Esophagus mucosa (tissue), 1 donor: ENCODE measurements around the gene ARNT2. TPM values are rescaled to one million over a fixed set of nuclear protein-coding genes. Genes with fewer than 3 reads are reported as not detected.

Source experiments
- ATAC-seq: fragments of 200-7000 bp; cut with Tn5 transposase; one replicate; pipeline ENCODE4 v1.9.1; 2020
- total RNA-seq: library from RNA; stranded (reverse); gene quantifications from one replicate; pipeline ENCODE4 v1.2.4, GENCODE V29; 2023
- donor health status: DM: yes; HTN: yes; CAD: no.

ARNT2 gene
- total RNA-seq, 1 donor from 2014 or later = 0.64 TPM

DNA sequence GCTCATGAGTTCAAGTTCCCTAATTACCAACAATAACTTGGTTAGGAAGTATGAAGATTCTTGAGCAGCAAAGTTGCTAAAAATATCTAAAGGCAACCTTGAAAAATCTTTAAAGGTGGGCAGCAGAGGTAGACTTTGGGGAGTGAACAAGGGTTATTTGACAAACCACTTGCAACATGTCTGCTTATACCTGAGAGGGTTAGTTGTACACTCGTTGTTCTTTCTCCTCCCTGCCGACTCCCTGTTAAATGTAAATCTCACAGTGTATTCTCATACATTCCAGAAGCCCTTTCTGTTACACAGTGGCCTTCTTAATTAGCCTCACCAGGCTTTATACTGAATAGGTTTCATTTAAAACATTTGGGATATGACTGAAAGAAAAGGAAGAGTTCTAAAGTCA is 121.7 kb downstream of the ARNT2 start:
- ATAC-seq = no peak

DNA sequence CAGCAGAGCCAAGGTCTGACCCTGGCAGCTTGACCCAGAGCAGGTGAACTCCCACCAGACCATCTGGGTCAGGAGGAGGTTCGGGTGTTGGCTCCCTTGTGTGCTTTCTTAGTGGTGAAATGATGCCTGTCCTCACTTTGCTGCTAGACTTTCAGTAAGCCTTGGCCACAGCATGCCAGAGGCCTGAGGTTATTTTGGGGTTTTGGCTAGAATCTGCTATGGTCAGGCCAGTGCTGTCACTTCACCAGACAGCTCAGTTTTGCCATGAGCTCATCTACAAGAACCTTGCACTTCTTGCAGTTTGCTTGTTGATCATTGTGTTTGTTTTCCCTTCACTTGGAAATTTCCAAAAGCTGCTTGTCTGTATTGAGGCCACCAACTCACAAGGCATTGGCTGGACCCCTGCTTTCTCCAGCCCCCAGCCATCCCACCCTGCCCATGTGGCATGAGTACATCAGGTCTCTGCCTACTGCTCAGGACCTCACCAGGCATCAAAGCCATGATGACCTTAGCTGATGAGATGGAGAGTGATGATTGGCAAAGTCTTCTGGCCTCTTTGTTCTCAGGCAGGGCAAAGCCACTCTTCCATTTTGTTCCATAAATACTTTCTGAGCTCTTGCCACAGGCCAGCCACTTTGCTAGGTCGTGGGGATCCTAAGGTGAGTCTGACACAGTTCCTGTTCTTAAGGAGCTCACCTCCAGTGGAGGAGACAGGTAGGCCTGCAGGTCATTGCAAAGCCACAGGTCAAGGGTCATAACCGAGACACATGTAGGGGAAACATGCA is 122.6 kb downstream of the ARNT2 start:
- no peak for ATAC-seq

DNA sequence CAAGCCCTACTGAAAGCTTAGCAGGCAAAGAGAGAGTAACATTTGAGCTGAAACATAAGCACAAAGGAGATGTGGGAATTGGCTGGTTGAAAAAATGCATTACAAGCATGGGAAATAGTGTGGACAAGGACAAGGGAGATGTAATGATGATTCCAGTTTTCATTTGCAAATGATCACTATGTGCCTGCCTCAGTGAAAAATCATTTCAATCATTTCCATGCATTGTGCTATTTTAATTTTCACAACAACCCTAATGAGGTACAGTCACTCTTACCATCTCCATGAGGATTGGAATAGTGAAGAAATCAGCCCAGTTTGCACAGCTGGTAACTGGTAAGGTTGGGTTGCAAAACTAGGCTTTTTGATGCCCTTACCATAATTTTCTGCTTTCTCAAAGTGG is 123.2 kb downstream of the ARNT2 start:
- ATAC-seq = no peak

DNA sequence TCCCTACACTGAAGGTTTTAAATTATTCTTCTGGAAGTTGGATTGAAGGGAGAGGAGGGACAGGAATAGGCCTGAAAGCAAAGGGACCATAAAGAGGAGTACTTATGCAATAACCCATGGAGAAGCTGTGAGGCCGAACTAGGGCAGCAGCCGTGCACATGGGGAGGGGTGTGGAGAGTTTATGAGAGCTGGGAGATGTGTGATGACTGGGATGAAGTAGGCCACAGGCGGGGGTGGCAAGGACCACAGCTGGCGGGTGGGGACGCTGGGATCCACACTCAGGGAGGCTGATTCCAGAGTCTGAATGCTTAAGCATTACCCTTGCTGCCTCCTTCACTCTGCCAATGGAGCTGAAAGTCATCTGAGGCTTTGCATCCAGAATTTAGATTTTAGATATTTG is 123.8 kb downstream of the ARNT2 start:
- no peak for ATAC-seq

DNA sequence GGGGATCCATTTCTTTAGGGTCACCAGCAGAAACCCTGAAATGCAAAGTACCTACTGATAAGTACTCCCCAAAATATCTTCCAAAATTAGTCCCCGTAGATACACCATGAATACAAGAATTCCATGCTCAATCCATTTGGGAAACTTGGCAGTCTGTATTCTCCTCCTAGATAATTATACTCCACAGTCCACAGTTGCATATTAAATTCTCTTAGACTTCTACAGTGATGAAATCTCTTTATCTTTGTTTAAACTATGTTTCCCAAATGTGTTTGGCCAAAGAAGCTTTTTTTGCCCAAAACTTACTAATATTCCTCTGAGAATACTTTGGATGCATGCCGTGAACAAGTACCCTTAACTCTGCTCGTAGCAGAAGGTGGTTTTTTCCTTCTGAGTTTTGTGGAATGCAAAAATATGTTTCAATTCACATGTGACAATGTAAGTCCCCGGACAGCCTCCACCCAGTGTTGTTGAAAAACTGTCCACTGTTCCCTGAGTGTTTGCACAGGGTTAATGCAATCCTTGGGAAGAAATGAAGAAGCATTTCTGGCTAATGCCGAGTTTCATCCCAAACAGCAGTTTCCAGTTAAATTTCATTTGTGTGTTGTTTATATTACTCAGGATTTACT is 126.7 kb downstream of the ARNT2 start:
- no peak for ATAC-seq

DNA sequence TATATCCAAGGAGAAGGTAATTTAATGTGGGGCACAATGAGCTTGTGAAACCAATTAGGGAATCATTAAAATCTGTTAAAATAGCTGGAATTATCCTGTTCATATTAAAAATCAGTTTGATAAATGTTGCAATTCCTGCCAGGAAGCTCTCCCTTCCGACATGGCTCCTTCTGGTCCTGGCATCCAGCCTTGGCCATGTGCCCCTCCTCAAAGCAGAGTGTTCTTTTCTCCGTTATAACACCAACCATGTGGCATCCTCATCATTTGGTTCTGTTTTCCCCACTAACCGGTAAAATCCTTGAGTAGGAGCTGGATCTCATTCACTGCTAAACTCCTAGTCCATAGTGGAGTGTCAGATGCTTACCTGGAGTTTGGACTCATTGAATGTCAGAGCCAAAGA is 127.2 kb downstream of the ARNT2 start:
- no peak for ATAC-seq

DNA sequence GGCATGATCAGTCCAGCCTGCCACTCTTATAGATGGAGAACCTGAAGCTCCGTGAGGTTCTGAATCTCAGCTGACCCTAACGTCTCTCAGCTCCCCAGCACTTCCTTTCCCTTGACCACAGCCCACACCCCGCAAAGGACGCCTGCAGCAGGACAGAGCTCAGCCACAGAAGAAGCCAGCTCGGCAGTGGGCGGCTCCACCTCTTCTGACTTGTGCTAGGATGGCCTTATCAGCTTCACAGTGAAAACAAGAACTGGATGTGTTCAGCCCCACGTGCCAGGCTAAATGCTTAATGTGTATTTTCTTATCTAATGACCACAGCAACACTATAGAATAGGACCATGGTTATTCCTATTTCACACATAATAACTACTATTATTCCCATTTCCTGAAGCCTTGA is 127.6 kb downstream of the ARNT2 start:
- ATAC-seq = no peak

DNA sequence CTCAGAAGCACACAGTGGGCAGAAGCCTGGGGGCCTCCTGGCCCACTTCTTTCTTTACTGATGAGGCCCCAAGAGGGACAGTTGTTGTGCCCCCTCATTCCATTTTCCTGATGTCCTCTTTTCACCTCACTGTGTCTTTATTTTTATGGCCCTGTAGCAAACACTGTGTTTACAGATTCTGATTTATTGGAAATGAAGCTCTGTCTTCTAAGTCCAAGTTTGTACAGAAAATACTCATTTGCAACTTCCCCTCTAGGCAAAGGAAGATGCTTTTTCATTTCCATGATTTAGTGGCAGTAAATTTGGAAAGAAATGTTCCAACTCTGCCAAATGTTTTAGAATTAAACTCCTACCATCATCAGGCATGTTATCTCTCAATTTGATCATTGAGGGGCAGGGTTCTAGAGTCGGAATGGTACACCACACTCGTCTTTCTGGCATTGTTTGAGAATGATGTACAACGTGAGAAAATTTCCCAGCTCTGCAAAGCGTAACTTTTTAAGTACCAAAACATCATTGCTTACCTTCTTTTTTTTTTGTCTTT is 129.7 kb downstream of the ARNT2 start:
- ATAC-seq = no peak

DNA sequence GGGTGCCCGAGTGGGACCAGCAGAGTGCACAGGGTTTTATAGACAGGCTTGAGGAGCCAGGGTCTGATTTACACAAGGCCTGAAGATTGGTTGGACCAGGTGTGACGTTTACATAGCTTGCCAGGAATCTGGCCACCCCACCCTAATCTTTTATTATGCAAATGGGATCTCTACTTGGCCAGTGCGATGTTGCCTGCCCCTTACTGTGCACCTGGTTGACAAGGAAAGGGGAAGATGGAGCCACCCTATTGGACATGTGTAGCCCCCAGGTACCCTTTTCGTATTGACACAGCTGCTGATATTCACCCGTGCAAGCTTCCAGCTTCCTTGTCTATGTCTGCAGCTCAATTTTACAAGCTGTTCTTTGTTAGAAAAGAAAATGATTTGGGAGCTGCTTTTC is 132.0 kb downstream of the ARNT2 start:
- no peak for ATAC-seq

DNA sequence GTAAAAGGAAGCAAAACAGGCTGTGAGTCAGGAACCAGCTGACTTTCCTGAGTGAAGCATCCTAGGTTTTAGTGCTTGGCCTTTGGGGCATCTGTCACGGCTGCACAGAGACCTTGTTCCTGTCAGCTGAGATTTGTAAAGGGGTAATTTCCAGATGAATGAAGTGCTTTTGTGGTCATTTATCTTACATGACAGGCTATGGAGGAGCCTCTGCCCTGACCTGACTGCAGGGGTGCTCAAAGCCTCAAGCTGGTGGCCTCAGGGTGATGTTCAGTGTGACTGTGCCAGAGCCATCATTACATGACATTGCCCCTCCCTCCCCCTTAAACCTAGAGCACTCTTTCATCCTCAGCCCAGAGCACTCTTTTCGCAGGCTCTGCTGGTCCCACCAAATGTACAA is 132.5 kb downstream of the ARNT2 start:
- ATAC-seq = no peak

DNA sequence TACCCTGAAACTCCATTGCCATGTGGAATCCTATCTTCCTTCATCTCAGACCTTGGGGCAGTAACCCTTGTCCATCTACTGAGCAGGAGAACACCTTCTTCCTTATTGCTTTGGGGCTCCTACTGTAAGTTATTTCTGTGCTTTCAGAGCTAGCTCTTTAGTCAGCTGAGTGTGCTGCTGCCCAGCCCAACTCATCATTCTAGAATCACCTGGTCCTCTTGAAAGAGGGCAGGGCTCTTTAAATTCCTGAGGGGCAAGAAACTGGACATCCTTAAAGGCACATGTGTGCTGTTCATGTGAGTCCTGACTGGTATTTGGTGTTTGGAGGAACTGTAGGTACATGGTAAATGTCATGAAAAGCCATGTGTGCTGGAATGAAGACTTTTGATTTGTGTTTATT is 140.9 kb downstream of the ARNT2 start:
- no peak for ATAC-seq

DNA sequence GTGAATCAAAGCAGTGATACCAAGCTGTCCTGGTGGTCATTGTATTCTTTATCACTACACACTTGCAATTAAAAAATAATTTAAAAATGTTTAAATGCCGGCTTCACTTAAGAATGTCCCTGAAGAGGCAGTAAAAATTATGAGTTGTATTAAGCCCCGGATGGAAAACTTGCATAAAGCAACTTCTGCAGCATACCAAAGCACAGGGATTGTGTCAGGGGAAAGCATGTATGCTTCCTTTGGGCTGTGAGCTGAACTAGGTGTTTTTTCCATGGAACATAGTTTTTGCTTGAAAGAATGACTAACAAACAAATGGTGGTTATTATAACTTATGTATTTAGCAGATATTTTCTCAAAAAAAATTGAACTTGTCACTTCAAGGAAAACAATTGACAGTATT is 143.1 kb downstream of the ARNT2 start:
- ATAC-seq = no peak

DNA sequence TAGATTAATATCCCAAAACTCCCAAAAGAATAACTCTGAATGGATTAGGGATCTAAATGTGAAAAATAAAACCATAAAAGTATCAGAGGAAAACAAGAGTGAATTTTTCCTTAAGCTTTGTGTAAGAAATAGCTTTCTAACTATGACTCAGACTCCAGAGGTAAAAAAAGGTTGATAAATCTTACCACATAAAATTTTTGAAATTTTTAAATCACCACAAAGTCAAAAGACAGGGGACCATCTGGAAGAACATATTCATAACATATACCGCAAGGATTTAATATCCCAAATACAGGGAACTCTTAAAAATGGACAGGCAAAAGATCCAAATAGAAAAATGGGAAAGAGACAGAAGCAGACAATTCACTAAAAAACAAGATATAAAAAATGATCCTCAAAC is 145.0 kb downstream of the ARNT2 start:
- no peak for ATAC-seq

DNA sequence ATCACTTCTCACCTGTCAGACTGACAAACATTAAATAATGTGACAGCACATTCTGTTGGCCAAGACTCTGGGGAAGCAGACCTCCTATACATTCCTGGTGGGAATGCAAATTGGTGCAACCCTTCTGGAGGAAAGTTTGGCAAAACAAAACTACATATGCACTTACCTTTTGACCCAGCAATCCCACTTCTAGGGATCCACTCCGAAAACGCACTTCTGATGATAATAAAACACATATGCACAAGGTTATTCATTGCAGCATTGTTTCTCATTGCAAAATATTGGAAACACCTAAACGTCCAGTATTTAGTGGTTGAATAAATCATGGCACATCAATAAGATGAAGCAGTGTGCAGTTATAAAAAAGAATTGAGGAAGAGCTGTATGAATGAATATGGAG is 145.5 kb downstream of the ARNT2 start:
- no peak for ATAC-seq

DNA sequence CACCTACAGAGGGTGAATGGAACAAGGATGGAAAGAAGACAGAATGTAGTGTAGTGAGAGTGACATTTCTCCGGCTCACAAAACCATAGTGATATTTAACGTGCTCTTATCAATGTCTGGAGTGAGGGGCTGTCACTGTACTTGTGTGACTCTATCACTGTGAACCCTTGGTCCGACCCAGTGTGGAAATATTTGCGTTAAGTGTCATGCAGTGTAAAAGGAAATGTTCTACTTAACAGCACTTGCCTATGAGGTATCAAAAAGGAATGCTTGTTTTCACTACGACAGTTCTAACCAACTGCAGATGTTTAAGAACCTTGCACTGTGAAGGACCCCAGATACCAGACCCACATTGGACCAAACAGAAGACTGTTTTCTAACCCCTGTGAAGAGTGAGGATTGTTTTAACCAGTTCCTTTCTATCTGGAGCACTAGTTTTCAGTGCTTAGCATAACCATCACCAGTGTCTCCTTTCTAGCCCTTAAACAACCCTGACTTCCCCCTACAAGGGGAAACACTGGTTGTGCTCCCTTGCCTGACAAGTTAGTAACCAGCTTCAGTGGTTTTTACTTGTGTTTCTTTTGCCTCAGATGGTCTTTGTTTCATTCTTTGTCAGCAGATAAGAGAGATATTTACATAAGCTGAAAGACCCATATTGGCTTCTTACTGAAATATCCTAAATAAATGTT is 146.2 kb downstream of the ARNT2 start:
- ATAC-seq = no peak

DNA sequence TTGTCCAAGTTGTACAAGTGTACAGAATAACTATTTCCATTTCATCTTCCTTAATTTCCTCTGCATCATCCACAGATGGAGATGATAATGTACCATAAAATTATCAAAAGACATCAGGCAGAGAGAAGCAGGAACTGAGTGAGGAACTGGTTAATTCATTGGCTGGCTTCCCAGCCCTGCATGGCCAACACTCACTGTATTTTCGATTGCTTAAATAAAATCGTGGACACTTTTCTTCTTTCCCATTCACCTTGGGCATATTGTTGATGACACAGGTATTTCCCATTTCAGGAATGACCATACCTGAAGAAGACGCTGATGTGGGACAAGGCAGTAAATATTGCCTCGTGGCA is 146.7 kb downstream of the ARNT2 start:
- no peak for ATAC-seq

DNA sequence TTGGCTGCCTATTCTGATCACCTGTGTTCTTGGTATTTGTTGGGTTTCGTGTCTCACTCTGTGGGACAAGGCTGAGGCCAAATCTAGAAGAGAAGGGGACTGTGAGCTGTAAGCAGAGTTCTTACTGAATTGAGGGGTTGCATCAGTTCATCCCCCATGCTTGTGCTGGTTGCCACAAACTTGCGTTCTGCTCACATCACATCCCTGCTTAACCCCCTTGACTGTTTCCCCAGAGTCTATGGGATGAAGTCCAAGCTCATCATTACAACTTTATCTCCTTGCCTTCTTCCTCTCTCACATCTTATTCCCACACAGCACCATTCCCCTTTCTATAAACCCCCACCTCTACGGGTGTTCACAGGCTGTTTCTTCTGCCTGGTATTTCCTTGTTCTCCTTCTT is 147.2 kb downstream of the ARNT2 start:
- ATAC-seq = no peak

DNA sequence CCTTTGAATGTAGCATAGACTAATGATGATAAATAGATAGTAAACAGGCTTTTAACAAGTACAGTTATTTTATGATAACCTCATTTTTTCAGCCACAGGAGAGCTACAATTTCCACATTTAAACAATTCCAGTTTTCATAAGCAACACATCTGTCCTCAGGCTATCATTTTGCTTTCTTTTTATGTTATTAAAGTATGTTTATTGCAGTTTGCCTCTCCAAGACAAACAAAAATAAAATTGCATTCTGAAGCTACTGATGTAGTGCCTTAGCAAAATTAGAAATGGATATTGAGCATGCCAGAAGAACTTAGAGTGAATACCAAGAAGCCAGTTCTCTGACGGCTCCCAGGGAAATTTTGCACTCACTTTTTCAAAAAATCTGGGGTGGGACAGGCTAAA is 150.4 kb downstream of the ARNT2 start:
- ATAC-seq = no peak

DNA sequence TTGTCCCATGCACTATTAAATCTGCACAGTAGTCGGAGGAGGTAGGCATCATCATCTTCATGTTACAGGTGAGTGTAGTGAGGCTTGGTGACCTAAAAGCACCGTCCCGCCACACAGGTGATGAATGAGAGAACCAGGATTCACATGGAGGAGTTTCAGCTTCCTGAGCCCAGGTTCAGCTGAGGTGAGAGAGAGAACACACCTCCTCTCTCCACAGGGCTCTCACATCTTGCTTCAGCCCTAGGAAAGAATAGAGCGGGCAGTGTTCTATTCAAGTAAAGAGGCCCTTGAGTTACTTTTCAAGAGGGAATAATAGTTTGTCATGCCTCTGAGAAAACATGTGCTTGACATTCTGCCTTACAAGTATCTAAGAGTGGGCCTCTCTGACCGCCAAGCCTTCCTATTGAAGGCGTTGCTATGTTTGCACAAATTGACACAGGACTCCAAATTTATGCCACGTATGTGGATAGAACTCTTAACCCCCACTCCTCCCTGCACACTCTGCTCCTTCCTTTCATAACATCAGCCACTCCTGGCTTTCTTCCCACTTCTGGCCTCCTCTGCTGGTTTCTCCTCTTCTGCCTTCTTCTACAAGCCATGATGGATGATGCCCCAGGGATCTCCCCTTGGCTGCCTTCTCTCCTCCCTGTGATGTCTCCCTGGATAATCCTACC is 152.6 kb downstream of the ARNT2 start:
- no peak for ATAC-seq

DNA sequence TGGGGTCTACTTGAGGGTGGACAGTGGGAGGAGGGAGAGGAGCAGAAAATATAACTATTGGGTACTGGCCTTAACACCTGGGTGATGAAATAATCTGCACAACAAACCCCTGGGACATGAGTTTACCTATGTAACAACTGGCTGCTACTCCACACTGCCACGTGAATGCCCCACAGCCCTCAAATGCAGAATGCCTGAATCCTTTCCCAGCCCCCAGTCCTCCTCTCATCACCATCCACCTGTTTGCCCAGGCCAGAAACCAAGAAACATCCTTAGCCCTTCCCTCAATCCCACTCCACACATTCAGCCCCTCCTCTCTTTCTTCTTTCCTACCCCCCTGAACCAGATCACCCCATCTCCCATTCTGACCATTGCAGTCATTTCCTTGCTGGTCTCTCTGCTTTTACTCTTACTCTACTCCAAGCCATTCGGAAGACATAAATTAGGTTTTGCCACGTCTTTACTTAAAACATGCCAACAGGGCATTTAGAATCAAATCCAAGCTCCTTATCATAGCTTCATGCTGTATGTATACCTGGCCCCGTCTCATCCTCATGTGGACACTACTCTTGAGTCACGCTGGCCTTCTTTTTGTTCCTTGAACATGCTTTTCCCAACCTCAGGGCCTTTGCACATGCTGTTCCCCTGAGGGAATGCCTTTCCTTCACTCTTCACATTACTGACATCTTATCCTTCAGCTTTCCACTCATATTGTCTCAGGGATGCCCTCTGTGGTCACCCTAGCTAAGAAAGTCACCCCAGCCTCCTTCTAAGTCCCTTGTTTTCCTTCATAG is 153.5 kb downstream of the ARNT2 start:
- no peak for ATAC-seq

DNA sequence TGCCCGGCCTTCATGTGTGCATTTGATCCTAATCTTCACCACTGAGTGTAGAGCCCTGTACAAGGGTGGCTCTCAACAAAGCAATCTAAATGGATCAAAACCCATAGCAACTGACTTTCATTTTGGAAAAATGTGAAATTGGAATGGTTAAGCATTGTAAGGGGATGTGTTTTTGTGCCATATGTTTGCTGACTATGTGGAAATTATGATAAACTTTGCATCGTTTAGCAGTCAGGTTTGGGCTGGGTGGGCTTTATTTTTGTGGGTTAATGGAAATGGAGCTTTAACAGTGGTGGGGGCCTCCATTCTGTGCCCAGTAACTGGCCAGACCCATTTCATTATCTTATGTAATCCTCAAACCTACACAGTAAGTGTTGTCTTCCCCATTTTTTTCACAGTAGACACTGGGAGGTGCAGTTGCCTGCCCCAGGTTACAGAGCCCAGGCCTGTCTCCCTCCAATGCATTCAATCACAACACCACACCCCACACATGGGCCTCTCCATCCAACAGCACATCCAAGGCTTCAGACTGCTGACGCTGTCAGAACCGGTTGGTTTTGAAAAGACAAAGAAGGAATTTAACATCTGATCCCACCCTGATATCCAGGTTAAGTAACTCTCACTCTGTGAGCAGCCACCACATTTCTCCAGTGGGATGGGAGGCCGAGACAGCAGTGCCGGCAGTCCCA is 154.6 kb downstream of the ARNT2 start:
- peak; percentile 50 for ATAC-seq

DNA sequence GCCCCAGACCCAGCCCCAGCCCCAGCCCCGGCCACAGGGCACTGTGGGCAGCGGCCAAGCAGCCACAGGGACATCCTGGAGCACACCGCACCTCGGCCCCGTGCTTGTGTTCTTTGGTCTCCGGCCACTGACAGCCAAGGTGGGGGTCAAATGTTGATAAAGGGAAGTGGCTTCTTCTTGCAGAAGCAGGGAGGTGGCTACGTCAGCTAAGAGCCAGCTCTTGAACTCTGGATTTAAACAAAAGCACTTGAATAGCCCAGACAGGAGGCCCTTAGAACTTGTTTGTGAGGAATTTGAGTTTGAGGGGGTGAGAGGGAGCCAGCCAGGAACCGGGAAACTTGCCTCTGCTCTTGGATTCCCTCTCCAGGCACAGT is 155.1 kb downstream of the ARNT2 start:
- ATAC-seq = no peak
